IPS-NIHi7 (cell line): ENCODE results near the gene TMX4.
"Not testable (repeated sequence)": the region's sequence is repeated elsewhere in the genome, so short reads cannot be mapped to it uniquely, and the experiment has no call there.

Source experiments
- DNase-seq: peaks from one replicate; pipeline ENCODE4 v3.0.0; 2012; ENCODE audit warnings: mixed read lengths; ENCODE audit errors: extremely low spot score

The TMX4 gene

DNA sequence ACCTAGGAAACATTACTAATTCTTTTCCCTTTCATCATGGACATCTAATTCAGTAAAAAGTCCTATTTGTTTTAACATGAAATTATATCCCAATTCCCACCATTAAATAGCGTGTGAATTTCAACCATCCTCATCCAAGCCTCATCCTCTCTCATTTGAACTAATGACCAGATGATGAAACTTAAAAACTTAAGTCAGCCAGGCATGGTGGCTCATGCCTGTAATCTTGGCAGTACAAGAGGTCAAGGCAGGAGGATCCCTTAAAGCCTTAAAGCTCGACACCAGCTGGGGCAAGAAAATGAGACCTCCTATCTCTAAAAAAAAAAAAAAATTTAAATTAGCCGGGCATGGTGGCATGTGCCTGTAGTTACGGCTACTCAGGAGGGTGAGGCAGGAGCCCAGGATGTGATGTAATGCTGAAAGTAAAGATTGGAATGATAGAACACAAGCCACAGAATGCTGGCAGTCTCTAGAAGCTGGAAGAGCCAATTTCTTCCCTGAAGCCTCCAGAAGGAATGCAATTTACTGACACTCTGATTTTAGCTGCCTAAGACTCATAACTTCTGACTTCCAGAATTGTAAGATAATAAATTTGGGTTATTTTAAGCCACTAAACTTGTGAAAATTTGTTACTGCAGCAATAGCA lies 52.2 kb downstream of the TMX4 start:
- DNase-seq = no peak

DNA sequence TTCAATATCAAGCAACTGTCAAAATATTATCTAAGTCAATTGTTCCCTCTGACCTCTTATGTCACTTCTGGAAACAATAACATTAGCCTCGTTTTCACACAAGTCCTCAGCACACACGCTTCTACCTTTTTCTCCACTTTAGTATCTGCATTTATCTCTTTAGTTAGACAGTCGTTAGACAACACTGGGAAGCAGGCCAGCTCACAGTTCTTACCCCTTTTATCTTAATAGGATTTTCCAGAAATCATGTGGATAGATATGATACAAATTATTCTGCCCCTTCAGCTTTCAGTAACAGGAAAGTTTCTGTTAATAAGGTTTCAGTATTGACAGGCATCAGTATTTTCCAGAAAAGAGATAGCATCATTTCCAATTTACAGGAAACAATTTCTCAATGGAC lies 53.4 kb downstream of the TMX4 start:
- DNase-seq = no peak

DNA sequence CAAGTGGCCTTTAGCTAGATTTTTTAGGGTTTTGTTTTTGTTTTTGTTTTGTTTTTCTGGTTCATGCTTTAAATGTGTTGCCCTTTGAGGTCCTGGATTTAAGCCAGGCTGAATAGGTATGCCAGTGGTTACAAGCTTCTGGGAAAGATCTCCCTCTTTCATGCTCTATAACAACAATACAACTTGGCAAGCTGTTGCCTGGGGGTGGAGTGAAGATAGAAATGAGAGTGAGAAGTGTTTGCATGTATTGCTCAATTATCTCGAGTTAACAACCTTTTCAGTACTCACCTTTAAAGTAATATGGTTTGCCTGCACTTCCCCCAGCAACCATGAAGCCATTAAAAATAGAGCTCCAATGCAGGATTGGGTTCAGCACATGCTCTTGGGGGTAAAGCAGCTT lies 60.1 kb downstream of the TMX4 start:
- no peak for DNase-seq

DNA sequence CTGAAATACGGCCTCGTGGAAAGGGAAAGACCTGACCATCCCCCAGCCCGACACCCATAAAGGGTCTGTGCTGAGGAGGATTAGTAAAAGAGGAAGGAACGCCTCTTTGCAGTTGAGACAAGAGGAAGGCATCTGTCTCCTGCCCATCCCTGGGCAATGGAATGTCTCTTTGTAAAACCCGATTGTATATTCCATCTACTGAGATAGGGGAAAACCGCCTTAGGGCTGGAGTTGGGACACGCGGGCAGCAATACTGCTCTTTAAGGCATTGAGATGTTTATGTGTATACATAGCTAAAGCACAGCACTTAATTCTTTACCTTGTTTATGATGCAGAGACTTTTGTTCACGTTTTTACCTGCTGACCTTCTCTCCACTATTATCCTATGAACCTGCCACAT lies 63.0 kb downstream of the TMX4 start:
- not testable (repeated sequence) for DNase-seq

DNA sequence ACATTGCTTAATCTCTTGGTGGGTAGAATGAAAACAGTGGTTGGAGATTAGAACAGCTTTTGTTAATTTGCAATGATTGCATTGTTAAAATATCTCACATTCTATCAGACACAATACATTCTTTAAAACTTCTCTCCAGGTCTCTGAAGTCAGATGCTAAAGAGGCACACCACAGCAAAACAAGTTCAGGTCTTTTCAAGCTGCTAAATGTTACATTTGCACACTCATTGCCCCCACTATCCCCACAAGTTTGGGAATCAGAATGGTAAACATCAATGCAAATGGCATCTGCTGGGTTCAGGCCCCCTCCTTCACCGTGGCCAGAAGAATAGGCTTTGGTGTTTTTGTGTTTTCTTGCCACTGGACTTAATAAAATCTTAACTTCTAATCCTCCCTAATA lies 69.2 kb downstream of the TMX4 start:
- DNase-seq = no peak

DNA sequence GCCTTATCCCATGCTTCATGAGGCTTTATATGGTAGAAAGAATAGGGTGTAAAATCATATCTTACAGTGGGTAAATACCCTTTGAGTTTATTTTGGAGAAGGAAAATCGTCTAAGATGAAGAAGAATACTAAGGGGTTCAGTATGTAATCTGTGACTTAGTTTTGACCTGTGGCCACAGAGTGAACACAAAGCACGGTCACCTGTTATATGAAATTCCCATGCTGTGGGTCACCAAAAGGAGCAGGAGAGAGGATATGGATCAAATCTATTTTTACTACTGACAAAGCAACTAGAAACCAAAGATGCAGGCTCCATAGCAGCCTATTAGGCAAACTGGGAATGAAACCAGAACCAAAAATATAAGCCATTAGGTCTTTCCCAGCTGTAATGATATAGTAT lies 75.7 kb downstream of the TMX4 start:
- no peak for DNase-seq

DNA sequence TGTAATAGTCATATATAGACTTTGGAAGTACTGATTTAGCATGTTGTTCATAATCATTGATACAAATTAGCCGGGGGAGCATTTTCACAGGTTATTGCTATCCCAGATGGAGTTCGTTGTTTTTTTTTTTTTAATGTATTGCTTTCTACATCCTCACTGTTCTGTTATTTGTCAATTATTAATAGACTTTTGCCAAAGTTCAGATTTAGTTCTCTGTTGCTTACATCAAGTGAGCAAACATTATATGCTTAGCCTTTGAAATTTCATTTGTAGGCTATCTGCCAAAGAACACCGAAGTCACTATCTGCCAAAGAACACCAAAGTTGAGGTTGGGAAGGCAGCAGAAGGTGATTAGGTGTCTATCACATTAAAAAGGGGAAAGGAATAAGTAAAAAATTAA lies 79.2 kb downstream of the TMX4 start, which contains the start of gene HAO1:
HAO1 (minus strand) TSS at position 118 of the 400 bp plus-strand sequence; CDS start at position 82, 36 bp downstream.
- no peak for DNase-seq

DNA sequence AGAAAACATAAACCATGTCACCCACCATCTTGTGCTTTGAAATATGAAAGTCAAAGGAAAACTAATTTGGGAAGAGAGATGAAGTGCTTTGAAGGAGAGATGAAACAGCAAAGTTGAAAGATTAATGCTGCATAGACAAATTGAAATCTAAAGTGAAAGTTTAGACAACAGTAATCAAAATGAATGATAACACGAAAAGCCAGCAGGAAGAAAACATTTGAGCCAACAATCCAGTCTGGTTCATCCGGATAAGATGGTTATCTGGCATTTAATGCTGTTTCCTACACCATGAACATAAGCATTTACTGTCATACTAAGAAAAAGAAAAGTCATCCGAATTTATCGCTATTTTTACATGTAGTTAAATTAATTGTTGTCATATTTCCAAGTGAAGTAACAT lies 79.9 kb downstream of the TMX4 start:
- DNase-seq = no peak

DNA sequence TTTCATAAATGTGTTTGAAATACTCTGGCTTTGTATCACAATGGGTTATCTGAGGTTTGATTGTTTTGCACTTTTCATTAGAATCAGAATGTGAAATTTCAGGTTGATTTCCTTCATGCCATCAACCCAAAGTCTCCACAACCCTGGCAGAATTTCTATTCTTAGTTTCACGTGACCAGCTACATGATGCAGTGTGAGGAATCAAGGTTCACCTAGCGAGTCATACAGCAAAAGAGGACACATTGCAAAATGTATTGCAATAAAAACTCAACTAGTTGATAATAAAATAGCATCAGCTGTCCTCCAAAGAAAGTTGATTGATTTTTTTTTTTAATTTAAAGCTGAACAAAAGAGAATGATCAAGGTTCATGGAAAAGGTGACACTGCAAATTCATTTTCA lies 81.5 kb downstream of the TMX4 start:
- DNase-seq = no peak

DNA sequence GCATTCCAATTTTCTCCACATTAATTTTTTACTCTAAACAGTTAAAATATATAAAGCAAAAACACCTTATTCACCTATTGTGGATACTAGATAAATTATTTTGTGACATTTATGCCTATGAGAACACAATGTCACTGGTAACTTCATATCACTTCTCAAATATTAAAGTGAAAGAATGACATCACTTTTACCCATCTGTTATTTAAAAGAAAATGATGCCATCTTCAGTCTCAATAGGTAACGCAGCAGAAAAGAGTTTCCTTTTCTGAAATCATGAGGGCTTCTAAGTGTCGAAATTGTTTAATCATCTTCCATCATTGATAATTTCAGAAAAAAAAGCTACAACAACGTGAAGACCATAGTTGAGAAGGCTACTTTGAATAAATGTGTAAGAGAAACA lies 82.2 kb downstream of the TMX4 start:
- DNase-seq = no peak

DNA sequence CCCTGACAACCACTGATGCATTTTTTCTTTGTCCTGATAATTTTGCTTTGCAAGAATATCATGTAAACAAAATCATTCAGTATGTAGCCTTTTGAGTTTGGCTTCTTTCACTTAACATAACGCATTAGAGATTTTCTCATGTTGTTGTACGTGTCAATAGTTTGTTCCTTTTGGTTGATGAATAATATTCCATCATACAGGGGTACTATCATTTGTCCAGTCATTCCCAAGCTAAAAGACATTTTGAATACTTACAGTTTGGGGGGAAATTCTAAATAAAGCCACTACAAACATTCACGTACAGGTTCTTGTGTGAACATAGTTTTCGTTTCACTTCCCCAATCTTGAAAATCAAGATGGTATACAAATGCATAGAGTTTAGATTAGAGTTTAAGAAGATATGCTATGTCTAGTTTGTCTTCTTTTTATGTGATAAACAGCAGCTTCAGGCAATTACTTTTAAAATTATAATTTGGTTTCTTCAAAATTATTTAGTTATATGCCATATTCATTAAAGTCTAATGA lies 84.5 kb downstream of the TMX4 start:
- no peak for DNase-seq

DNA sequence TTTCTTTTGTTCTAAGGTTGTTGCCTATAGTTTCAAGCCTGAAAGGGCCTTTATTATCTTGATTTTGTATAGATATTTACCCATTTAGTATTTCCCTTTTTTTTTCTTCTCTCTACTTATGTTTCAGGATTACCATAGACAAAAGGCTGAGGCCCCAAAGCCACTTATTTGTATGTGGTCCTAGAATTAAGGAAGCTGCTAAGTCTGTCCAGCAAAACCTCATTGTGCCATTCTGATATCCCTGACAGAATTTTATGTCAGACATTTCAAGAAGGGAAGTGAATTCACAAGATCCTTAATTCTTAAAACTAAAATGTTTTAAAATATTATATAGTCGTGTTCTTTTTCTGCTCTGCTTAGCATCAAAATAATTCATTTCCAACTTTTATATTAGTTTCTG lies 86.2 kb downstream of the TMX4 start:
- DNase-seq = no peak

DNA sequence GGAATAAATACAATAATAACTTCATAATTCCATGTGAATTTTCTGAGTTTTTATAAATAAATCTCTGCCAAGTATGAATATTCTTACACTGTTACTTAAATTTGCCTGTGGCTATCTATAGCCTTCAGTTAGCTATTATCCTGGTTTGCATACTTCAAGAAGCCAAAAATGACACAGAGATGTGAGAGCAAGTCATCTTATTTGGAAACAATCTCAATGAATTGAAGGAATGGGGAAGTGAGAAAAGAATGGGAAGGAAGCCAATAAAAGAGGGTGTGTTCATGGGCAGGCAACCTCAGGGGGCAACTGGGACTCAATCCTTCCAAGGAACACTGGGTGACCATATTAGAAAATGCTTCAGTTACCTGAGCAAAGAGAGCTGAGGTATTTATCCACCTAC lies 89.2 kb downstream of the TMX4 start:
- DNase-seq = no peak
